IPS-18c (cell line): ENCODE results near the gene ENO4.

Experiments
- H3K4me3 ChIP-seq: 2 replicates; pipeline ENCODE4 v1.7.0; 2013; ENCODE audit warnings: low read depth, mild to moderate bottlenecking, low read length, moderate library complexity; ENCODE audit not compliant: insufficient read depth
- H3K9me3 ChIP-seq: one replicate; pipeline ENCODE4 v1.6.1; 2013; ENCODE audit warnings: mild to moderate bottlenecking, low read length, moderate library complexity; ENCODE audit not compliant: control insufficient read depth, insufficient read depth

ENO4 gene

GRCh38 chr10:116919706-116920105 lies 70.4 kb downstream of the ENO4 start:
- no peak overlapping the region for H3K4me3 ChIP-seq
- H3K9me3 ChIP-seq = no peaks in the 10 kb centered on the region

- H3K9me3 ChIP-seq = no peaks in the 10 kb centered on the region
These were observed 75.8 kb downstream of the ENO4 start for GRCh38 chr10:116925056-116925455.

GRCh38 chr10:116926426-116926825 lies 77.1 kb downstream of the ENO4 start:
- H3K4me3 ChIP-seq = no peak overlapping the region

More at GRCh38 chr10:116925056-116925455, 75.8 kb downstream of the ENO4 start:
- no peak overlapping the region for H3K4me3 ChIP-seq

GRCh38 chr10:116931806-116932205 lies 82.5 kb downstream of the ENO4 start:
- Histone ChIP-seq H3K9me3 (no peaks in the 10 kb centered on the region), H3K4me3 (no peak overlapping the region)

More at GRCh38 chr10:116926426-116926825, 77.1 kb downstream of the ENO4 start:
- no peaks in the 10 kb centered on the region for H3K9me3 ChIP-seq
